HEK293T (cell line): ENCODE measurements around the gene COL6A3.

Experiments used
- ARNT ChIP-seq: fragments of 450-650 bp; IDR thresholded peaks from 2 replicates; pipeline ENCODE4 v1.6.1; 2017; ENCODE audit warnings: mild to moderate bottlenecking
- CTBP1 ChIP-seq: fragments of 450-650 bp; IDR thresholded peaks from 2 replicates; pipeline ENCODE4 v1.6.1; 2016; ENCODE audit warnings: borderline replicate concordance
- ELF4 ChIP-seq: fragments of 450-650 bp; IDR thresholded peaks from 2 replicates; pipeline ENCODE4 v1.6.1; 2017; ENCODE audit warnings: antibody characterized with exemption
- FOXA1 ChIP-seq: fragments of 450-650 bp; IDR thresholded peaks from 2 replicates; pipeline ENCODE4 v1.6.1; 2016; ENCODE audit warnings: mild to moderate bottlenecking
- FOXK2 ChIP-seq: fragments of 450-650 bp; IDR thresholded peaks from 2 replicates; pipeline ENCODE4 v1.6.1; 2016; ENCODE audit warnings: mild to moderate bottlenecking
- LEF1 ChIP-seq: fragments of 450-650 bp; IDR thresholded peaks from 2 replicates; pipeline ENCODE4 v1.6.1; 2017; ENCODE audit warnings: mild to moderate bottlenecking, borderline replicate concordance
- SP1 ChIP-seq: fragments of 450-650 bp; IDR thresholded peaks from 2 replicates; pipeline ENCODE4 v1.6.1; 2017

DNA sequence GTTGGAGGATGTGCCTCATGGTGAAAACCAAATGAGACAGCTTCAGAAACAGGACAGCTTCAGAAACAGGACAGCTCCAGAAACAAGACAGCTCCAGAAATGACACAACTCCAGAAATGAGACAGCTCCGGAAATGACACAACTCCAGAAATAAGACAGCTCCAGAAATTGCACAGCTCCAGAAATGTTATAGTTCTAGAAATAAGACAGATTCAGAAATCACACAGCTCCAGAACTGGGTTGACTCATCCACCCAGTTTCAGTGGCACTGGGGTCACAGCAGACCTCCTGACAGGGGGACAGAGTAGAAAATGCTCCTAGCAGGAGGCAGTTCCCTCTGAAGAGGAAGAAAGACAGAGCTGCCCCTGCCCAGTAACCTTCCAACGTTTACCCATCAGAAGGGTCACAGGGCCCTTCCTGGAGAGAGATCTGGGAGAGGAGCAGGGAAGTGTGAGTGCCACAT lies 26.9 kb upstream of the COL6A3 start:
- TF ChIP-seq CTBP1 (no peak), SP1 (no peak), FOXK2 (no peak), ELF4 (no peak), LEF1 (no peak), FOXA1 (no peak), ARNT (no peak)
